Activated T-cell treated with anti-CD3 and anti-CD28 coated beads, Interleukin-2, amount 50 U/mL, for 1 hour (primary cell): ENCODE results near the gene MBTPS1.

ENCODE experiments used
- DNase-seq: peaks from one replicate; pipeline ENCODE4 v3.0.0-alpha.2; 2020

Gene MBTPS1

GRCh38 chr16:84096447-84097005 lies 20.2 kb downstream of the MBTPS1 start:
- no peak for DNase-seq

- DNase-seq, result no peak
Measured at GRCh38 chr16:84095466-84095865, 21.3 kb downstream of the MBTPS1 start.

DNA sequence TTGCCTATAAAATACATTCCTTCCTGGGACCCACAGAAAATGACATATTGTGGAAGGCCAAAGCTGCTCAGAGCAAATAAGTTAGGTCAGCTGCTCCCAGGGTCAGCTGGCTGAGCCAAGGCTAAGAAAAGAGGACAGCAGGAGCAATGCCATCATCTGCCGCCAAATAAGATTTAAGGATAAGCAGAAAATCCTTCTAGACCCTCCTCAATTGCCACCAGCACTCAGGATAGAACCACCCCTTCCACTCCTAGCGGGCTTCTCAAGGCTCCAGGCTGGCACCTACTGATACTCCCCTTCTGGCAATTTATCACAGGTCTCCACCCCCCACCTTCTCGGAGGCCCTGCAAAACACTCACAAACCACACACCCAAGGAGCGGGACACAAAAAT lies 22.9 kb downstream of the MBTPS1 start:
- DNase-seq, result no peak

DNA sequence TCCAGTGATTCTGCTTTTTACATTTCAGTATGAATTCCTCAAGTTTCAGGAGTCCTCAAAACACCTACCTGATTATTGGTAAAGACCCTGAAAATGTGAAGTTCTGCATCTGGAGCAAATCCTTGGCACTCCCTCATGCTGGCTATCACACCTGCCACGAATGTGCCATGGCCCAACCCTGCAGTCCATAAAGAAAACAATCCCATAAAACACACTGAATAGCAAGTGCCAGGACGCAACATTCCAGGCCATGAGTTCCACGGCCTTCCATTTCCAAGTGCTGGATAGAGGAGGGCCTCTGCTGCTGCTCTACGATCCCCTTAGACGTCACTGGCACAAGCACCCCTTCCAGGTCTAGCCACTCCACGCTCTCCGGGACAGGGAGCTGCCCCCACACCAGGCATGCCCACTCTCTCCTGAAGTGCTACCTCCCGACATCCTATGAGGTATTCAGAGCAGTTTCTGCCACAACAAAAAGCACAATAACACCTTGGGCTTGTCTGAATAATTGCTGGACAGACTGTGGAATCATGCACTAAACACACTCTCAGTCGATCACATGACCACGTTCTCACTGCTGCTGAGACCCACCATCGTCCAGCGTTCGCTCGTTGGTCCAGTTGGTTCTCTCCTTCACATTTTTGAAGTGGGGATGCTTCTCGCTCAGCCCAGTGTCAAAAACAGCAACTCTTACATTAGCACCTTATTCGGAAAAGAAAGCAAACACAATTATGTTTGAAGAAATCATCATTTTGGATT lies 23.4 kb downstream of the MBTPS1 start:
- no peak for DNase-seq

- no peak for DNase-seq
Measured at GRCh38 chr16:84091460-84091859, 25.3 kb downstream of the MBTPS1 start.

- no peak for DNase-seq
Measured at GRCh38 chr16:84090211-84090610, 26.5 kb downstream of the MBTPS1 start.

DNA sequence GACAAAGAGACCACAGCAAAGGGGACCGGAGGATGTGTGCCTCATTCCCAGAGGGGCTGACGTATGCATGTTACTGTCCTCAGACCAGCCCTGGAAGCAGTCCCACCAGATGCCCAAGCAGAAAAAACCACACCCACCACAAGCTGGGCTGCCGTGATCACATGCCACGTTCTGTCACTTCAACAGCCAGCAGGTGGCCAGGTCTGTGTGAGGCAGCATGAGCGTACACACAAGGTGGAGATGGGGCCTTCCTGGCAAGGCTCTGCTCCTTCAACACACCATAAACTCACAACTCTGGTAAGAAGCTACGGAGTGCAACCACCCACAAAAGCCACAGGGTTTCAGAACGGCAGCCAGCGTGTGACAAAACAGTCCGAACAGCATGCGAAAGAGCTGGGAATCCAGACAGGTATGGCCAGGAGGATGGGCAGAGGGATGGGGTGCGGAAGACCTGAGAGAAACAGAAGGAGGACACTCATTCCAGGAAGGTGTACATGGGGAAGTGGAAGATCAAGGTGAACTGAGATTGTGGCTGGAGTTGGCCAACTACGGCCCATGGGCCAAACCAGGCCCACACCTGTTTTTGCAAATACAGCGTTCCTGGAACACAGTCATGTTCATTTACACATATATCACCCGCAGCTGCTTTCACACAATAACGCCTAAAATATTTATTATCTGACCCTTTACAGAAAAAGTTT lies 27.9 kb downstream of the MBTPS1 start:
- DNase-seq, result peak; percentile 64

- DNase-seq, result no peak
Measured at GRCh38 chr16:84087466-84088151, 29.1 kb downstream of the MBTPS1 start.

GRCh38 chr16:84087001-84087400 lies 29.7 kb downstream of the MBTPS1 start:
- no peak for DNase-seq

DNA sequence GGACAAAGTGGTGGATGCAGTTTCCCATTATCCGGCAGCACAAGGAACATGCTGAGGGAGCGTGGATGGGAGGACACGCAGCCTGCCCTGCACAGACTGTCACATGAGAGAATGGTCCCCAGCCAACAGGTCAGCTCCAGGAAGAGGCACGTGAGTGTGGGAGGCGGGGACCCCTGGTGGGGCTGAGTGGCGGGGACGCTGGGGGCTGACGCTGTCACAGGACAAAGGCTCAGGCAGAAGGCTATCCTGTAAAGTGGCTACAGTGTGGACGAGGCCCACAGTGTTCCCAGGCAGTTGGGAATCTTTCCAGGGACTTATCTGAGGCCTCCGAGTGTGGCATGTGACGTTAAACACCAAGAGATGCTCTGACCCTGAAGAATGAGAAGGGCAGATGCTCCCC lies 30.4 kb downstream of the MBTPS1 start:
- DNase-seq, result no peak

DNA sequence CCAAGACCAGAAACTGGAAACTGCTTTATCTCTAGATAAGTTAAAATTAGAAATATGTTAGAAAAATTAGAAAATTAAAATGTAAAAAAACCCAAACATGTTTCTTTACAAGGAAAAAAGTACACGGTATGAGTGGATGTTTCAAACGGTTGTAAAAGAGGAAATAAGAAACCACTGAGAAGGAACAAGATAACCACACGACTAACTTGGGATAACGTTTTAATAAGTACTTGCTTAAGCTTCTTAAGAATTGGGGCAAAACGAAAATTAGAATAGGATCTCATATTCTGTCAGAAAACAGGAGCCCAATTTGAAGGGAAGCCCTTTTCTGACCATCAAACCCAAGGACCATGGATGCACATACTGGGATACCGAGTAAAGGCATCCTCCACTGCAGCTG lies 31.0 kb downstream of the MBTPS1 start:
- DNase-seq, result no peak

- no peak for DNase-seq
Measured at GRCh38 chr16:84085271-84085667, 31.5 kb downstream of the MBTPS1 start.

GRCh38 chr16:84084570-84085270 lies 32.0 kb downstream of the MBTPS1 start:
- peak; percentile 65 for DNase-seq

GRCh38 chr16:84082835-84083569 lies 33.7 kb downstream of the MBTPS1 start:
- no peak for DNase-seq

DNA sequence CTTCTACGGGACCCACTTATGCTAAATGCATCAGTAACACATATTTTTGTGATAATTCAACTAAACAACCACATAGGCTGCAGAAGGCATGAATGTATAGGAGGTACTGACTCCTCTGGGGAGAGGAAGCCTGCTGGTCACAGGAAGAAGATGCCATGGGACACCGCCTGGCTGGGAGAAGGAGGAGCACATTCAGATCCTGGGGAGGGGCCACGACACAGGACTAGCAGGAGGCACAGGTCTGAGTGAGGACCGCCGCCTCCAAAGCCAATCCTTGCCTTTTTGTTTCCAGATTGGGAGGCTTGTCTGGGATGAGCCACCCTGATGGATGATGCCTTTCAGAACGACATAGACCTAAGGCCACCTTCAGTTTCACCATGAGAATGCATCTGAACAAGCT lies 34.6 kb downstream of the MBTPS1 start:
- no peak for DNase-seq

DNA sequence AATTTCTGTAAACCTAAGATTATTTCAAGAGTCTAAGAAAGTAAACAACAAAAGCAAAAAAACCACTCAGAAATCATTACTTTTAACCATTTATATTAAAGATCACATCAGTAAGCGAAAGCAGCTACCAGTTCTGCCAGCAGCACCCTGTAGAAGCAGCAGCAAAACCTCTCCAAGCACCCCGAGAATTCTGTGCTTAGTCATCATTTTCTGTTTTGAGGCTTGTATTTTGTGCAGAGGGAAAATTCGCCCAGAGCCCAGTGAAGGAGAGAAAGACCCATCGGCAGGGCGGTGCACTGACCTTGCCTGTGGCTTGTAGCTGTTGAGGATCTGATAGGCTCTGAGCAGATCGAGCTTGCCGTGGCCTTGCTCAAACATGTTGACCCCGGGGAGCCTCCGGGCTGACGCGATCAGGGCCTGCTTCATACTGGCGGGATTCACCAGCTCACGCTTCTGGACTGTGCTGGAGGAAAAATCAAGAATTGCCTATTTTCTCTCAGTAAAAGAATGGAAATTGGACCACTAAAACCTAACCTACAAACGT lies 35.2 kb downstream of the MBTPS1 start:
- DNase-seq, result no peak

GRCh38 chr16:84080813-84081212 lies 35.9 kb downstream of the MBTPS1 start:
- DNase-seq, result no peak

GRCh38 chr16:84080378-84080777 lies 36.4 kb downstream of the MBTPS1 start:
- DNase-seq, result no peak

DNA sequence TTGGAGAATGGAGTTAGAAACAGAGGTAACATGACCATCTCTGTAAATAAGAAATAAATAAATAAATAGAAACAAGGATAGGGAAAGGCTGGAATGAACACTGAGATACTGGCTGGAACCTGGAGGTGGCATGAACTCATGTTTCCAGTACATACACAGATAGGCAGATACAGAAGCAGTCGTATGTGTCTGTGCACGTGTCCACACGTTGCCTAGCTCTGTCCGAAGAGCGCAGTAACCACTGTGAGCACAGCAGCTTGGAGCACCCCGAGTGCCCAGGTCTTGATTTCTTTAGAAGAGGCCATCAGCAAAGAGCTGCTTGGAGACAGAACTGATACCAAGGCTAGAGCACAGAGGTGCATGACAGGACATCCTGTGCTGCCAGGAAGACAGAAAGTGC lies 37.1 kb downstream of the MBTPS1 start:
- no peak for DNase-seq

DNA sequence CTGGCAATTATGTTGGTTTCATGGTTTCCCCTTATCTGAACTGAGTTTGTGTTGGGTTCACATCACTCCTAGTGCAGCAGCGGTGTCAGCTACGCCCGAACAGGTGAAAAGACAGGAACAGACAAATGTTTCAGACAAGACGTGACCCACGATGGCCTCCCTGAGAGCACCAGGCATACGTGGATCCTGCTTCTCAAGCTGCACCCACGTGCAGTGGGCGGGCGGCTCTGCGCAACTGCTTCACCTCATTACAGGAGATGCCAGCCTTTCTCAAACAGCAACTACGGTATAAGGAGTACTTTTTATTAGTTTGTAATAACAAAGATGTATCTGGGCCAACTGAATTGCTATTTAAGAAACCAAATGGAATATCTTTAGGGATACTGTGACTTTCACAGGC lies 41.4 kb downstream of the MBTPS1 start:
- no peak for DNase-seq

DNA sequence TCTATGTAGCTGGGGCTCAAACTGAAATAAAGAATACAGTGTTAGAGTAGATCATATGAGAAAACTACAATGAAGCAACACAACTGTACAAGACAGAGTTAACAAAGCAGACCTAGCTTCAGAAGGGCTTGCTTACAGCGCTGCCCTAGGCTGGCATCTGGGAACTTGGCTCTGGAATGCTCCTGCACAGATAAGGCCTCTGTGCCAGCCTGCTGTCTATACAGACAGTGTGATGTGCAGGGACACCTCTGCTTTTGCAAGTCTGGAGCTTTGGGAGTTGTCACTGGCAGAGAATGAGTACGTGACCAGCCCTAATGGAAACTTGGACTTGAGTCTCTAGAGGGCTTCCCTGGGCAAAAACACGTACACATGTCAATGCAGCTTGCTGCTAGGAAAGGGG lies 42.0 kb downstream of the MBTPS1 start:
- DNase-seq, result no peak

DNA sequence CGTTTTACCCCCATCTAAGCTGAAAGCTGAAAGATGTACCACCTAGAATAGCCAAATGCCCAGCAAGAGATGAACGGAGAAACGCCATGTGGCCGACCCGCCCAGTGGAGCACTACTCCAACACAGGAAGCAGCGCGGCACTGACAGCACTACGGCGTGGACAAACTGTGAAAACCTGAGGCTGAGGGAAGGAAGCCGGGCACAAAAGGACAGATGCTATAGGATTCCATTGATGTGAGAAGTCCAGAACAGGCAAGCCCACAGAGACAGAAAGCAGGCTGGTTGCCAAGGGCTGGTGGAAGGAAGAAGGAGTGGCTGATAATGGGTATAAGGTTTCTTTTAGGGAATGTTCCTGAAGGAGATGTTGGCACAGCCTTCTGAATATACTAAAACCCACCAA lies 44.7 kb downstream of the MBTPS1 start:
- no peak for DNase-seq
